ENCODE data around the gene TENM4.

- no peak for TF ChIP-seq CTCF (IDR thresholded peaks at IDR 0.05)
- no peak for TF ChIP-seq POLR2A (IDR thresholded peaks at IDR 0.05)
These were observed 802.0 kb downstream of the TENM4 start for GRCh38 chr11:78638704-78639380.

Measured in uterus (tissue), 2 donors.